AML-193 (cell line): ENCODE results near the gene VWDE.
"Not testable (repeated sequence)": the region's sequence is repeated elsewhere in the genome, so short reads cannot be mapped to it uniquely, and the experiment has no call there.

Experiments used
- DNase-seq, 2 experiments: peaks; one replicate each; lab custom pipeline; 2025; lab: John Stamatoyannopoulos, UW

VWDE gene

DNA sequence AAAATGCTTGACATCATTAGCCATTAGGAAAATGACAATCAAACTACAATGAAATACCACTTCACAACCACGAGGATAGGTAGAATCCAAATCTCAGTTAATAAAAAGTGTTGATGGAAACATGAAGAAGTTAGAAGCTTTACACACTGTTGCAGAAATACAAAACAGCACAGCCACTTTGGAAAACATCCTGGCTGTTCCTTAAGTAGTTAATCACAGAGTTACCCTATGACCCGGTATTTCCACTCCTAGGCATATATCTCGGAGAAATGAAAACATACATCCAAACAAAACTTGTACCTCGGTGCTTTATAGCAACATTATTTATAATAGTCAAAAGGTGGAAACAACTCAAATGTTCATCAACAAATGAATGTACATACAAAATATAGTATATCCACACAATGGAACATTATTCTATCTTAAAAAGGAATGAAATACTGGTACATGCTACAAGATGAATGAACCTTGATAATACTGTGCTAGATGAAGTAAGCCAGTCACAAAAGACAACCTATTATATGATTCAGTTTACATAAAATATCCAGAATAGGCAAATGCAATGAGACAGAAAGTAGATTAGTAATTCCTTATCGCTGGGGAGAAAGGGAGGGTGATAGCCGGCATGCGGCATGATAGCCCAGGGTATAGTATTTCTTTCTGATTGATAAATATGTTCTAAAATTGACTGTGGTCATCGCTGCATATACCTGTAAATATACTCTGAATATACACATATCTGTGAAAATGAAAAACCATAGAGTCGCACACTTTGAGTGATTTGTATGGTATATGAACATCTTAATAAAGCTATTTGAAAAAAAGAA lies 1.9 kb downstream of the VWDE start:
- no peak for DNase-seq

DNA sequence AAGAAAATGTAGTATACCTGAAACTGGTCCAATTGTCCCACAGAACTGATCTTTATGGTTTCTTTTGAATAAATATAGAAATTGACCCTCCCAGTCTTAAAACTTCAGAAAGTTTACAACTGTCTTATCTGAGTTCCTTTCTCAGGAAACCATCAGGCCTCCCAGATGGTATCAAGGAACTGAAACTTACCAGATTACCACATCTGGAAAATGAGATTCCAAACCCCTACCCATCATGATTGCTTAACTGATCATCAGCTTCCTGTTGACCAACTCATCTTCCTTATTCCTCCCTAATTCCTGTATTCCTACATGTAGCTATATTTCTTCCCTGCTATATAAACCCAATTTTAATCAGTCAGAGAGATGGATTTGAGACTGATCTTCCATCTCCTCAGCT lies 5.5 kb downstream of the VWDE start:
- DNase-seq, result no peak

DNA sequence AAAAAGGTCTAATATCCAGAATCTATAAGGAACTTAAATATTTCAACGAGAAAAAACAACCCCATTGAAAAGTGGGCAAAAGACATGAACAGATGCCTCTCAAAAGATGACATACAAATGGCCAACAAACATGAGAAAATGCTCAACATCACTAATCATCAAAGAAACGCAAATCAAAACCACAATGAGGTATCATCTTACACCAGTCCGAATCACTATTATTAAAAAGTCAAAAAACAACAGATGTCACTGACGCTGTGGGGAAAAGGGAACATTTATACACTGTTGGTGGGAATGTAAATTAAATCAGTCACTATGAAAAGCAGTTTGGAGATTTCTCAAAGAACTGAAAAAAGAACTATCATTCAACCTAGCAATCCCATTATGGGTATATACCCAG lies 6.0 kb downstream of the VWDE start:
- no peak for DNase-seq

- not testable (repeated sequence) for DNase-seq
Measured at GRCh38 chr7:12396670-12397069, 7.0 kb downstream of the VWDE start.

- no peak for DNase-seq
Measured at GRCh38 chr7:12391922-12392615, 11.6 kb downstream of the VWDE start.

DNA sequence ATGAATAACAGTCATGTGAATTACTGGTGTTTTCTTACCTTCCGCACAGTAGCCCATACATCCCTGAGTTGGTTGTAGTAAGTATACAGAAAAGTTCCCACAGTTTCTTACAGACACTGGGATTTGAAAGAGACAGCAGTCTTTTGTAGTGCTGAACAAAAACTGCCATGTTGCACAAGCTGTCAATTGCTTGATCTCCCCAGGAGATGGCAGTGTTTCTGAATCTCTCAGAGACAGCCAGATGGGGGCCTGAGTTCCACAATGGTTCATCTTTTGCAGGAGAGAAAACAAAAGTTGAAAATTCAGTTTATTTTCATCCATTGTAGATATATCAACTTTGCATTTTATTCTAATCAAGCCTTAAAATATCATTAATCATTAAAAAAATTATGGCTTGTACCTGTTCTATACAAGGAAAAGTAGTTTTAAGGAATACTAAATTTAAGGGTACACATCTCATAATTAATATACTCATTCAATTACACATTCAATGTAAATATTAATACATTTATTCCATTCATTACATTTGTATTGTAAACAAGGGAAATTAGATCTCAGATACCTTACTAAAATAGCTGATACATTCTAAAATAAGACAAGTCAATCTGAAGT lies 14.5 kb downstream of the VWDE start:
- DNase-seq, result peak; percentile 26 to 32

GRCh38 chr7:12386313-12386740 lies 17.3 kb downstream of the VWDE start:
- DNase-seq, result no peak

DNA sequence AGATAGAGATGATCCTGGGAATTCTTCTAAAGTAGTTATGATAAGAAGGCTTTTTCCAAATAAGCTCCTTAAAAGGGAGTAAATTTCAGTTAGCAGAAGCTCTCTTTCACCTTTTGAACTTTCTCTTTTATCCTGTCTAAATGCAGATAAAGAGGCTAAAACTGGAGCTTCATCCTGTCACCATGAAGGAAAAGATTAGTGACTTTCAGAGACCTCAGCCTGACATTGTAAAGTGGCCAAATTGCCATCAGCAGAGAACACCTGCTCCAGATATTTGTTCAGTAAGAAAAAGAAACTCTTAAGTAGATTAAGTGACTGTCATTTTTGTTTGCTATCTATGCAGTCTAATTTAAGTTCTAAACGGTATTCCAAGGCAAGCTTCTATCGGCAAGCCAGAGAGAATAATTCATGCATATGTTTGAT lies 18.3 kb downstream of the VWDE start:
- no peak for DNase-seq

DNA sequence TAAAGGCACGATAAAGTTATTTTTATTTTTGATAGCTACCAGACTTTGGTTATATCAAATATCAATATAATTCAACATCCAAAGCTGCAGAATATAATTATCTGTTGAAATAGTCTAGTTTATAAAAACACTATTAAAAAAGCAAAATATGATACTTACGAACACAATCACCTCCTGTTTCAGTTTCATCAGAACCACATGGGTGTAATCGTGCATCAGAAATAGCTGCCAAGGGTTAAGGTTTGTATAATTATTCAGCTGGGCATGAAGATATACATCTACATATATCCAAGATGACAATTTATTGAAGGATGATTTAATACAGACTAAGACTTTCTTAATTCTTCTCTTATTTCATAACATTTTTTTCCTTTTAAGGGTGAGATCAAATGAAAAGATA lies 20.3 kb downstream of the VWDE start:
- no peak for DNase-seq

GRCh38 chr7:12378389-12378788 lies 25.3 kb downstream of the VWDE start:
- no peak for DNase-seq

- DNase-seq, result no peak
Measured at GRCh38 chr7:12377406-12377805, 26.3 kb downstream of the VWDE start.

DNA sequence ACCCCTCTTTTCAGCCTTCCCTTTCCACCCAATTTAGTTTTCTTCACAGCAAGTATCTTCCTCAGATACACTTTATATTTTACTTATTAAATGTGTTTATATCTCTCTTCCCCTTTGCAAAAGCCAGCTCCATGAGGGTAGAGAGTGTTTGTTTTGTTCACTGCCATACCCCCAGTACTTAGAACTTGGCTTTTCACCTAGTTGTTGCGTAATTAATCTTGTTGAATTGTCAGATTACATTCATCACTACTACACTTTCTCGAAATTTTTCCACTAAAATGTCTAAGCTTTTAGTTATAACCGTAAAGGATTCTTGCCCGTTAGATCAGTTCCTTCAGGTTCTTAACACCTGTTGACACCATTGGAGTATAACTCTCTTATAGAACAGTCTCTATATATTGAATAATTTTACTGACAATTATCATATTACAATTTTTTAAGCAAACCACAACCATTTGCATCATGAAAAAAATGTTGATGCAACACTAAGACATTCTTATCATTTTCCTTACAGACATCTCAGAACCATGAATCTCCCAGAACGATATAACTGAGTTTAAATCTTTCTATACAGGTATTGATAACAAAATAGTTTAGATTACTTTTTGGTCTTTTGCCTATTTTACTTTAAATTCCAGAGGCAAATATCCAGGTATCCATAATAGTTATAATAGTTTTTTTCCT lies 29.9 kb downstream of the VWDE start:
- DNase-seq, result no peak

DNA sequence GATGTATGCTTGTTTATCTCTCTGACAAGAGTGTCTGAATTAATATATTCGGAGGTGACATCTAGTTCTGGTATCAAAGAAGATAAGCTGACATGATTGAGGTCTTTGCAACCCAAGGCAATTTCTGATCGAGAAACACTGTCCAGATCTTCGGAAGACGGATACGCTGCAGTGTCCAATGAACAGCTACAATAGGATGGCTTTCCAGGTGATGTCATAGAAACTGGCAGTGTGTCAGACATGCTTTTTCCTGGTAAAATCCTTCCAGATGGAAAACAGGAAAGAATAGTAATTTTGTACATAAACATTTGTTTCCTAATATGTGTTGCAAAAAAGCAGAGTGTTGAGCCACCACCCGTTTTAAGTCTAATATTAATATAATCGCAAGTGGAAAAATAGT lies 33.4 kb downstream of the VWDE start:
- DNase-seq, result no peak

- no peak for DNase-seq
Measured at GRCh38 chr7:12369756-12370155, 33.9 kb downstream of the VWDE start.

GRCh38 chr7:12369072-12369471 lies 34.6 kb downstream of the VWDE start:
- DNase-seq, result no peak

GRCh38 chr7:12360948-12361347 lies 42.7 kb downstream of the VWDE start:
- no peak for DNase-seq

- no peak for DNase-seq
Measured at GRCh38 chr7:12358694-12359093, 45.0 kb downstream of the VWDE start.

GRCh38 chr7:12357508-12357907 lies 46.2 kb downstream of the VWDE start:
- no peak for DNase-seq

GRCh38 chr7:12351843-12352242 lies 51.8 kb downstream of the VWDE start:
- no peak for DNase-seq

DNA sequence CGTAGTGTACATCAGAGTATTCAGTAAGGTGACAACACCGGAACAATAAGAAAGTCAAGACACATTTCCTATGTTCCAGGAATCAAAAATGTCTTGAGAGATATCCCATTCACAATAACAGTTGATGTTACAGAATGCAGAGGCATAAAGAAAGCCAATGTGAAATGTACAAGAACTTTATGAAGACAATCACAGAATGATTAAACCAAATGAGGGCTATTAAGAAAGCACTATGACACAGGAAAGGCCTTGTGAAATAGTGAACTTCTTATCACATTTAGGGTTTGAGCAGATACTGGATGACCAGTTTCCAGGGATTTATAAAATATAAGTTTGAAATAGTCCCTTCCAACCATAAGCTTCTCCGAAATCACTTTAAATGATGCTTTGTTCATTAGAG lies 52.7 kb downstream of the VWDE start:
- no peak for DNase-seq

DNA sequence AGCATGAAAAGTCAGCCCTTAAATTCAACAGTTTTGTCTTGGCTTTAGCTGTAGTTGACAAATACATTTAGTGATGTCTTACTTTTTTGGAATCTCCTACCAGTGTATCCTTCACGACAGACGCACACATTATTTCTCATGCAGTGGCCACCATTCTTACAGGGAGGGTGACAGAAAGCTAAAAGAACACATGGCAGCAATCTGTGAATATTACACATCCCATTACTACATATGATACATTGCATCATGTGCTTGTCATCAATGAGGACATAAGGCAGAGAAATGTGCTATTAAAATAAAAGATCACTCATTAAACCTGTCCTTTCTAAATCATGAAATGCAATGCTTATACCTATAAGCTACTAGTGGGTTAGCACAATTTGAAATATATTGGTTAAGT lies 66.6 kb downstream of the VWDE start:
- DNase-seq, result no peak
